DMS 273 treated with DMSO at 0.1 percent for 48 hours (cell line): Measurements from ENCODE around the gene CCDC85A.
A peak's percentile ranks its signal among the peaks of the same experiment; 100 is the strongest.
"Not testable (repeated sequence)": the region's sequence is repeated elsewhere in the genome, so short reads cannot be mapped to it uniquely, and the experiment has no call there.

Source experiments
- DNase-seq: peaks from one replicate; lab custom pipeline; 2025; lab: John Stamatoyannopoulos, UW

CCDC85A gene

DNA sequence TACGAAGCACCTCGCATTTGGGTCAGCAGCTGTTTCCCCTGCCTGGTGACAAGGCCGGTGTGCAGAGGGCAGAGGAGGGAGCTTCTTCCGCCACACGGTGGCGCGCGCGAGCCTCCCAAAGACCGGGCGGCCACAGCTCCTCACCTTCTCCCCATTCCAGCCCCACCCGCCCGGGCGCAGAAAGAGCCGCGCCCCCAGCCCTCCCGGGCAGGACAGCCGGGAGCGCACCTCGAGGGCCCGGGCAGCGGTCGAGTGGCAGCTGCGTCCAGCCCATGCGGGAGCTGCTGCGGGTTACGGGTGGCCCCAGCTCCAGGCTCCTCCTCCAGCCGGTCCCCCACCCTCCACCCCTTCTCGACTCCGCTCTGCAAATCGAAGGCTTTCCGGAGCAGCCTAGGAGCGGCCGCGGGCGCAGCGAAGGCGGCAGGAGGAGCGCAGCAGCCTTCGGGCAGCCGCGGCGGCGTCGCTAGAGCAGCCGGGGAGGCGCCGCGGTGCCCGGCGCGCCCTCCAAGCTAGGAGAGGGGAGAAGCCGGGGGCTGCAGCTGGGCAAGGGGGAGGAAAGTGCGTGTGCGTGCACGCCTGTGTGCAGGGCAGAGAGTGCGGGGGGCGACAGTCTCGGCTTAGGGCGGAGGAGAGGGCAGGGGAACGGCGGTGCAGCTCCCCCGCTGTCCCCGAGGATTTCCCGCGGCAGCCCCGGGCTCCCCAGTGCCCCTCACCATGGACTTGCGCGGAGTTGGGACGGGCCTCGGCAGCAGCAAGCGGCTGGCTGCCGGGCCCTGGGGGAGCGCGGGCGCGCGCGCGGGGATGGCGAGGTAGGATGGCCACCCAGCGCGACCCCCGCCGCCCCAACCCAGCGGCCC lies at the start of gene CCDC85A:
Gene CCDC85A, plus strand, starts transcription at position 348 of the 857 bp plus-strand sequence. CDS start 635 bp downstream, outside the sequence.
- DNase-seq, result peak; percentile 52

DNA sequence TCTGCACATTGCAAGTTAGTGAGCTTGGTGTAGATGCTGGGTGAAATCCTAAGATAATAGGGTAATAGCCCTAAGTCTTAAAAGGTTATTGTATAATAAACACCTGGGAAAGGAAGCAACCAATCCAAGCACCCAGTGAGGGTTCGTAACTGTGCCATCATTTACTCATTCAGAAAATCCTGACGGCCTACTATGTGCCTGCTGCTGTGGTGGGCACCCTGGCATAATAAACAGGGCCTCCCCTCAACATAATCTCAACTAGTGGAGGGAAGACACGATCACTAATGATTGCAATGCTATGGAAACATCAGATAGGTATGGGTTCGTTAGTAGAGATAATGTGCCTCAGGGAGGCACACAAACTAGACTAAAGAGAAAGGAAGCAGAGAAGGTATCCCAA lies 48.9 kb upstream of the CCDC85A start:
- DNase-seq, result no peak

DNA sequence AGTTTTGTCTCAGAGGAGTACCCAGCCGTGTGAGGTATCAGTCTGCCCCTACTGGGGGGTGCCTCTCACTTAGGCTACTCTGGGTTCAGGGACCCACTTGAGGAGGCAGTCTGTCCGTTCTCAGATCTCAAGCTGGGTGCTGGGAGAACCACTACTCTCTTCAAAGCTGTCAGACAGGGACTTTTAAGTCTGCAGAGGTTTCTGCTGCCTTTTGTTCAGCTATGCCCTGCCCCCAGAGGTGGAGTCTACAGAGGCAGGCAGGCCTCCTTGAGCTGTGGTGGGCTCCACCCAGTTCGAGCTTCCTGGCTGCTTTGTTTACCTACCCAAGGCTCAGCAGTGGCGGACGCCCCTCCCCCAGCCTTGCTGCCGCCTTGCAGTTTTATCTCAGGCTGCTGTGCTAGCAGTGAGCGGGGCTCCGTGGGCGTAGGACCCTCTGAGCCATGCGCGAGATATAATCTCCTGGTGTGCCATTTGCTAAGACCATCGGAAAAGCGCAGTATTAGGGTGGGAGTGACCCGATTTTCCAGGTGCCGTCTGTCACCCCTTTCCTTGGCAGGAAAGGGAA lies 41.2 kb upstream of the CCDC85A start:
- DNase-seq, result not testable (repeated sequence)

DNA sequence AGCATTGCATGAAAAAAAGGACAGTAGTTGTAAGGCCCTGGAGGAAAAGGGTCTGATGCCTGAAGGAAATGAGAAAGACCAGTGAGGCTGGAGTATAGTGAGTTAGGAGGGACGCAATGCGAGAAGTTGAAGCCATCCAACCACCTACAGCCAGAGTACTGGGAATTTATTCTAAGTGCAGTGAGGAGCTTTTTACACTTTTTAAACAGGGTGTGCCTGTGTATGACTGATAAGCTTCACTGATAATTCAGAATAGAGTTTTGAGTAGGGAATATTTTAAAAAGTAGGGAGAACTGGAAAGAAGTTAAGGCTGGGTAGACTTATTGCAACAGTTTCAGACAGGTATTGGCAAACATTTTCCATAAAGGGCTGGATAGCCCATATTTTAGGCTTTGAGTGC lies 35.9 kb upstream of the CCDC85A start:
- no peak for DNase-seq

DNA sequence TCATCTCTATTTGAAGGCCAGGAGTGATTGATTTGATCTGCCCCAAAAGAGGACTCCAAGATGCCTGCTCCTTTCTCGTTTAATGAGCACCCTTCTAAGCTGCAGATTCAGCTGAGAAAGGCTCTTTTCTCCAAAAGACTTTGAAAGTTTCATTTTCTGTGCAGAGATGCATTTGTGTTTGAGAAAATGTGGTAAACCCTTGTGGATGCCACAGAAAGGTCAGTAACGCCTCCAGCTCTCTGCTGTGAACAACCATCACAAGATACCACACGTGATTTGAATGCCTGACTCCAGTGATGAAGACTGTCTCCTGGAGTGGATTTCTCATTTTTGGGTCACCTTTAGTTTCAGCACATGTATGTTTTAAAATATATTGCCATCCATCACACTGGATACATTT lies 35.0 kb upstream of the CCDC85A start:
- no peak for DNase-seq

DNA sequence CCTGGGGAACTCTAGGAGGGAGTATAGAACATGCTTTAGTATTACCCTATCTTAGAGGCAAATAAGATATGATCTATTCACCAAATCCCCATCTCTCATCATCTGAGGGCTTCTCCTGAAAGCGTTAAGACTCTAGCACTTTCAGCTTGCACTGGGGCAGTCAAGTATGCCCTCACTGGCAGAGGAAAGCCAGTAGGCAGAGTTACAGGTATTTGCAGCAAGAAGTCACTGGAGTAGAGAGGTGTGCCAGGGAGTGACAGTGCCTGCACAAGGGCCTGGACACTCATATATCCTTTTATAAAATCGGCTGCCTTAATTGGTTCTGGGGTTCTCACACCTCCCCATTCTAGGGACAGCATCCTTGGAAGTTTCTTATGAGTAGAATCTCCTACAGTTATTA lies 31.9 kb upstream of the CCDC85A start:
- DNase-seq, result no peak

DNA sequence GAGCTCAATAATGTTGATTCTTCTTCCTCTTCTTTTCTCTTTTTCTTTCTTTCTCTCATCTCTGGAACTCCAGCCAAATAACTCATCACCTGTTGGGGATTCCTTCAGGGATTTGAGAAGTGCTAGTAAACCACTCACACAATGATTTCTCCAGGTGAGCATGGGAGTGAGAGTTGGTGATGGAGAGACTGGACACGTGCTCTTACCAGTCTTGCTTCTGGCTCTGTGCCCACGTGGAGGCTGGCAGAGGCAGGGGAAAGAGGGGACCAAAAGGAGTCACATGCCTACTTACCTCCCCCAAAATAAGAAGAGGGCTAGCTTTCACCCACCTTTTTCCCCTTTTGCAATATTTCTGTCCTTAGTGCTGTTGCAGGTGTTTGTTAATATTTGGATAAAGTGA lies 28.6 kb upstream of the CCDC85A start:
- DNase-seq, result no peak

DNA sequence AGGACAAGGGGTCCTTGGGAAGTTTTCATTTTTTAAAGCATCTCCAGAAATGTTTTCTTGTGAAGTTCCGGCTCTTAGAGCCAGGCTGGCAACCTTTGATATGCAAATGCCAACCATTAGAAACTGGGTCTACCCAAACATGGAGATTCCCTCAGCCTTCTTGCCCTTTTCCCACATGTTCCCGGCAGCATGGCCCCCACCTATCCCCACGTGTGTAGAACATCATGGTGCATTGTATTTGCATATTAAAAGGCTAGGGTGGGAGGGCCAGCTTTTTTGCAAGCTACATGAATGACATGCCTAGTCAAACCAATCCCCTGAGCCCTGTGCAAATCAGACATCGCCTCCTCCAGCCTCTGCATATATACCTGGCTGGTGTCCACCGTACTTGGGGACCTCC lies 23.9 kb upstream of the CCDC85A start:
- DNase-seq, result not testable (repeated sequence)

DNA sequence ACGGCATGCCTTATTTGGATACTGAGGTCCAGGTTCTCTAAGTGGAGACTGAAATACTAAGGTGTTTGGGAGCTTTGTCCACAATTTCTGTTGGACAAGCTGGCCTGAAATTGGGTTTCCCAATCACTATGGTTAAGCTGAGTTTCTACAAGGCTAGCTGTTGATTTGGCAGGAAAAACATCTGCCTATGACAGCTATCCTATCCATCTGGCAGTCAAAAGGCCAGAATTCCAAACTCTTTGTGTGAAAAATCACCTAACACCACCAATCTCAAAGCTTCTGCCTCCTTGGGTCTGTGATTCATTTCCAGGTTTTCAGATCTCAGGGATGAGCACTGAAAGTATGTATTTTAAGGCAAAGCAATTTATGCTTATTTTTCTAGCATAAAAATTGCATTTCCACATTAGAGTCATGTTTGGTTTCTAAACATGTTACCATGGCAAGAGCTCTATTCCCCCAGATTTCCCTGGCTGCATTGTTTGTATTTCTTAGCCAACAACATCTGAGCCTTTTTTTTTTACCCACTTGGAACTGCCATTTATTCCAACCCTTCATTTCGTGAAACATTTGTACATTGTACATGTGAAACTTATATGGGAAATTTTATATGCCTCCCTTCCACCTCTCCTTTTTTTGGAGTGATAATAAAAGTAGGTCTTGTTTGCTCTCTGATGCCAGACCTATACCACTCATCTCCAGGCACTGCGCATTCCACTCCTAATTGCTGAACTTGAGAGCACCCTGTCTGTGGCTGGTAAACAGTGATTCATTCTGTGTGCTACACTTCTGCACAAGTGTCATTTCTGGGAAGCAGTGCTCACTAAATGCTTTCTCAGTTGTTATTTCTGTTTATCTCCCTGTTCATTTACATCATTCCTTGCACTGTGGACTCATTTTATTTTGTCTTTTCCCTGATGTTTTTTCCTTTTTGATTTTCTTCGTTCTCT lies 15.9 kb upstream of the CCDC85A start:
- no peak for DNase-seq

DNA sequence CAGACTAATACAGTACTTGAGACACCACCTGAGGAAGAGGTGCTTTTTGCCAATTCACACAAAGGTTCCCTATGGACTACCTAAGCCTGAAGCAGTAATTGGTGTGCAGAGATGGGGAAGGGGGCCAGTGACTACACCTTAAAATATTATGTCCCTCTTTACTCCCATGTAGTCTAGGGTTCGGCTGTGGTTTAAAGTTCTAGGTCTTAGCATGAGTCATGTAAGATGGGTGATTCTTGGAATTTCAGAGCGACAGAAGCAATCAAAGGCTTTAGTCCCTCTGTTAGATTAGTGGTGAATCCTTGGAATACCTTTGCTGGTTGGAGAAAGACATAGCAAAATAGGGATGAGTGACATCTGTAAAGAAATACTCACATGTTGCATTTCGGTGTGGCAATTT lies 14.3 kb upstream of the CCDC85A start:
- DNase-seq, result no peak

DNA sequence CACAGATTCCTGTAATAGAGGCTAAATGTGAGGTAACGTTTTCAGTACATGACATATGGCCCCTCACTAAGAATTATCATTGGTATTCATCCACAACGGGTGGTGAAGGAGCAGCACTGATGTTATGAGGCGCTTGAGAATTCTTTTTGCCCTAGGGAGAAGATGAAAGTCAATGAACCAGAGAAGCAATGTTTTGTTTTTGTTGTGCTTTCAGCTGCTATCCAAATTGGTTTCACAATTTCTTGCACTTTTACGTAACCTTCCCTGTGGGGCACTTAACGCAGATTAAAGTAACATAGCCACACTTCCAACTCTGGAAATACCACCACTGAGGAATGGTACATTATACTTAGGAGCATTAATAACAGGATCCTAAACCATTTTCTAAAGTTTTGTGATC lies 13.3 kb upstream of the CCDC85A start:
- no peak for DNase-seq

DNA sequence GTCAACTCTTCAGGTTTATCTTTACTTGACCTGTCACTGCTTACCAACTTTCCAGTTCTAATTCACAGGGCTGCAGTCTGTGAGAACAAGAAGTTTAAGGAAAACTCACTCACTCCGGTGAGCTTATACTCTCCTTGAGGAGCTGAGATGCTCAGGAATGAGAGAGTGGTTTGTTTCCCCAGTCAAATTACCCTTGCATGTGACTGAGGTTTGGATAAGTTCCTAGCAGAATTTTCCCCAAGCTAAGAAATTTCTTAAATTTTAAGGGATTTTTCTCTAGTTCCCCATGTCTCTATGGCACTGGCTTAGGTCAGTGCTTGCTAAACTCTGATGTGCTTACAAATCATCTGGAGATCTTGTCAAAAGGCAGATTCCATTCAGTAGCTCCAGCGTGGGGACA lies 12.8 kb upstream of the CCDC85A start:
- DNase-seq, result no peak

DNA sequence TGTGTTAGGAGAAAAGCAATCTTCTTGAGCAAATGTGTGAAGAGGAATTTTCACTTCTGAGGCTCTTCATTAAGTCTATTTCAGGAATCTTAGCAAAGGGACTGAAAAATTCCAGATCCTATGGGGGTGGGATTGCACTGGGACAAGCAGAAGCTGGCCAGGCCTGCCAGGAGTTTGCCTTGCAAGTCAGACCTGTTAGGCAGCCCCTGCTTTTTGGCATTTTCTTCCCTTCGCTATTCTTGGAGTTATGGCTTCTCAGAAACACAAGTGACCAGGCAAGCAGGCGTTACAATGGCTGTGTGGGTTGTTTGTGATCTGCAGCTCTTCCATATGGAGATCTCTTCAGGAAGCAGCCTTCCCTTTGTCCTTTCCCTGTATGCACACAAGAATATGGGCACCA lies 8.0 kb upstream of the CCDC85A start:
- DNase-seq, result no peak

DNA sequence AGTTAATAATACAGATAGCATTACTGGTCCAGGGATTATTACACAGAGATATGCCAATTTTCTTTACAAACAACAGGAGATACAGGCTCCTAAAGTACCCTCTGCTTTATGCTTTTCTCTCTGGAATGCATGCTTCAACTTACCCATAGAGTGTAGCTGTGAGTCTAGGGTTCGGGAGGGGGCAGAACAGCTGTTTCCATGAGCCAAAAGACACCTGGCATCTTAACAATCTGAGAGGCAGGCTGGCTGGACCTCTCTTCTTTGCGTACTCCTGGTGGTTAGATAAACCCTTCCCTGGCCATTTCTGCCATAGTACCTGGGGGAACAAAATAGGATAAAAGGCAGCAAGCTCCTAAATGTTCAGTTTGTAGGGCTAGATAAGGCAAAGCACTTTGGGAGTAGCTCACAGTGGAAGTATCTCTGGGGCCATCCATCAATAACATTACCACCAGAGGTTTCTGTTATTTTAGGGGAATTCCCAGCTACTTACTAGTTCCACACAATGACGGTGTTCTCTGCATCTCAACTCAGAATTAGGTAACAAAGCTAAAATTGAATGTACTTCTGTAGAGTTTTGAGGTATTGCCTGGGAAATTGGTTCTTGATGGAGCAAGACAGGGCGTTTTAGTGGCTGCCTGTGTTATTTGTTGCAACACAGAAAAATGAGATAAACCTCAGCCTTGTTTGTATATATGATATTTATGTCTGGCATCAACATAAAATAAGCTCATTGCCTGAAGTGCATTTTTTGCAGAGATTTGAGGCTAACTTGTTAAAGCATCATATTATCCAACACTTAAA lies 6.2 kb upstream of the CCDC85A start:
- DNase-seq, result no peak

DNA sequence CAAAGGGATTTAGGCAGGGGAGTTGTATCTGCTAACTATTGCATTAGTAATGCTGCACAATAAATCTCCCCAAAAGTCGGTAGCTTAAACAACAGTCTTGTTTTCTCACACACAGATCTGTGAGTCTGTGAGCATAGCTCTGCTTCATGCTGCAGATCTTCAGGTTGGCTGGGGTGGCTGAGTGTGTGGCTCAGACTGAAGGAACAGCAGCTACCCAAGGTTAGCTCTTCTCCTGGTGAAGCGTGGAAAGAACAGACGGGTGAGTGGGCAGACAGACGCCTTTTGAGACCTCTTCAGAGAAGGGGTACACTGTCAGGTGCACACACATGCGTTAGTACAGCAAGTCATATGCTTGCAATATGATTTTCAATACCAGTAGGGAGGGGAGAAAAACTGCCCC lies 3.9 kb upstream of the CCDC85A start:
- no peak for DNase-seq

DNA sequence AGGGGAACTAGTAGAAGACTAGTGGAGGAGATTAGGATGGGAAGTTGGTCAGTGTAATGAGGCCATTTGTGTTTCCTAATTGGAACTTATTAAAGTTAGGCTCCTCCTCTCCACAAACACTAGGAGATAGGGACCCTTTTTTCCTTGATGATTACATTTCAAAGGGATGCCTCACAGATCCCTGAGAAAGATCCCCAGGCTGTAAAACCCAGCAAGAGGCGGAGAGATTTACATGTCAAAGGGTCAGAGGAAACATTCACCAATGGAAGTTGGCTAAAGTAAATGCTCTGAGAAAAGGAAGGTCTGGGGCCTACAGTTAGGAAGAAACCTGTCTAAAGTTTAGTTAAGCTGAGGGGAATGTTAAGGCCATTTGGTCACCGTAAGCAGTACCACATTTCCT lies 1.4 kb upstream of the CCDC85A start:
- DNase-seq, result no peak

DNA sequence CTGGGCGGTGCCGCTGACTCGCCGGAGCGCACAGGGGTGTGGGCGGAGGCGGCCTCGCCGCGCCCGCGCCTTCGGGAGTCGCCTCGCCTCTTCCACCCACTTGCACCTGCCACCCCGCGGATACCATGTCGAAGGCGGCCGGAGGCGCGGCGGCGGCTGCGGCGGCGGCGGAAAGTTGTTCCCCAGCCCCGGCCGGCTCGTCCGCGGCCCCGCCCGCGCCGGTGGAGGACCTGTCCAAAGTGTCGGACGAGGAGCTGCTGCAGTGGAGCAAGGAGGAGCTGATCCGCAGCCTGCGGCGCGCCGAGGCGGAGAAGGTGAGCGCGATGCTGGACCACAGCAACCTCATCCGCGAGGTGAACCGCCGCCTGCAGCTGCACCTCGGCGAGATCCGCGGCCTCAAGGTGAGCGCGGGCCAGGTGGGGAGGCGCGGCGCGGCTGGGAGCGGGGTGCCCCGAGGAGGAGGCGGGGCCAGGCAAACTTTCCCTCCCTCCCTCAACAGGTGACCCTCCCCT lies 766 bp downstream of the CCDC85A start:
- no peak for DNase-seq

DNA sequence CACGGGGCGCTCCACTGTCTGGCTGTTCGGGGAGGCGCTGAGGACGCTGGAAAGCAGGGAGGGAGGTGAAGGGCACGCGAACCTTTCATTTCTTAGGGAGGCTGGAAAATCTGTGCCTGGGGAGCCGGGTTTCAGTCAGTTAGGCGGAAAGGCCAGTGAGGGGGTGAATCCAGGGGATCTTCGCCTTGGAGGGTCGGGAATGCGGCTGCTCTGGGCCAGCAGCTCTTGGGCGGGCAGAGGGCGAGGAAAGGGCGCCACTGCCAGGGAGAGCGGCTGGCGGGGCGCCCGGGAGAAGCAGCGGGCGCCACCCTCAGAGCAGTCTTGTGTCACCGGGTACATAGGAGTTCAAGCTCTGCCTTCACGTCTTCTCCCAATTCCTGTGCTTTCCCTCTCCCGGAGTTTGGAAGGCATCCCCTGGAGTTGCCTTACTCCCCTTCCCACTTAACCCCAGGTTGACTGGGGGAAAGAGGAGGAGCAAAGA lies 1.4 kb downstream of the CCDC85A start:
- DNase-seq, result no peak

DNA sequence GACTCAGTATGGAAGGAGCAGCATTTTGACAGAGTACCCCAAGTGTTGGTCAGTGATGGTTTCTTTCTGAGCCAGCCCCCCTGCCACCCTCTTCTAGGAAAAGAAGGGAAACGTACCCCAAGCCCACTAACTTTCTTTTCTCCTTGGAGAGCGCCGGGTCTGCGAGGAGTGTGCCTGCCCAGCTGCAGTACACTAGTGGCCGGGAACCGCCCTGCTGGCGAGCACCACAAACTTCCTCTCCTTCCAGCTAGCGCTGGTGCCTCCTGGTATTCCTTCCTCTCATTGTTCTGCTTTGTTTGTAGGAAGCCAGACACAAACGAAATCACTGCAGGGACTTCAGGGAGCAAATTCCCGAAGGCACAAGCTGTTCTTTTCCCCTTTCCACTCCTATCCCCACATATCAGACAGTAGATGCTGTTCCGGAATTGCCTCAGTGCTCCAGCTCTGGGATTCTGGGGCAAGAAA lies 1.8 kb downstream of the CCDC85A start:
- no peak for DNase-seq

DNA sequence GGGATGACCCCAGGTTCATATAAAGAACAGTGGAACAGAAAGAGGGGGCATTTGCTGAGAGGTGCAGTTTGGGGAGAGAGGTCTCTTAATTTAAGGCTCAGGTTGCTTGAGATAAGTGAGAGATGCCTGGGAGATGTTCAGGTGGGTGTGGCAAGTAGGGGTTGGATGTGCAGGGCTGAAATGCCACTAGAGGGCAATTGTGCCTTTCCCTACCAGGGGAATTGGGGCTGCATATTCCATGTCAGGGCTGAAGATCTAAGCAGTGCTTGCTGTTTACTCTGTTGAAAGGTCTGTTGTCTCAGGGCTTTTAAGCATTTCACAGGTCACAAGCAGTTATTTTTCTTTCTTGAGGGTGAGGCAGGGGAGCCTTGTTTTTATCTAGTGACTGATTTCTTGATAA lies 7.8 kb downstream of the CCDC85A start:
- peak; percentile 11 for DNase-seq

DNA sequence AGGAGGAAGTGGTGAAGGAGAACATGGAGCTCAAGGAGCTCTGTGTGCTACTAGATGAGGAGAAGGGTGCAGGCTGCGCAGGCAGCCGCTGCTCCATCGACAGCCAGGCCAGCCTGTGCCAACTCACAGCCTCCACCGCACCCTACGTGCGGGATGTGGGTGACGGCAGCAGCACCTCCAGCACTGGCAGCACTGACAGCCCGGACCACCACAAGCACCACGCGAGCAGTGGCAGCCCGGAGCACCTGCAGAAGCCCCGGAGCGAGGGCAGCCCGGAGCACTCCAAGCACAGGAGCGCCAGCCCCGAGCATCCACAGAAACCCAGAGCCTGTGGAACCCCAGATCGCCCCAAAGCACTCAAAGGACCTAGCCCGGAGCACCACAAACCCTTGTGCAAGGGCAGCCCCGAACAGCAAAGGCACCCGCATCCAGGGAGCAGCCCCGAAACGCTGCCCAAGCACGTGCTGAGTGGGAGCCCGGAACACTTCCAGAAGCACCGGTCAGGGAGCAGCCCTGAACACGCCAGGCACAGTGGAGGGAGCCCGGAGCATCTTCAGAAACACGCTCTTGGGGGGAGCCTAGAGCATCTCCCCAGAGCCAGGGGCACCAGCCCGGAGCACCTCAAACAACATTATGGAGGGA lies 9.0 kb downstream of the CCDC85A start:
- DNase-seq, result no peak
